OCI-LY7 (cell line): ENCODE data around the gene MUC5B. TPM values are rescaled to one million over a fixed set of nuclear protein-coding genes. Genes with fewer than 3 reads are reported as not detected.

ENCODE experiments used
- BruUV-seq: library from RNA; stranded (reverse); fragments of 400-500 nt; replicated peaks from 2 replicates; lab custom pipeline; 2021; lab: Mats Ljungman, UMichigan
- CTCF ChIA-PET: fragments of 300-600 bp; sonication (Branson Sonifier 250); formaldehyde crosslinking; loops from one replicate; lab custom pipeline; 2022; ENCODE audit warnings: antibody characterized with exemption; ENCODE audit not compliant: unreplicated experiment; lab: Charles Lee
- POLR2A ChIA-PET: fragments of 300-600 bp; sonication (Branson Sonifier 250); formaldehyde crosslinking; loops from one replicate; lab custom pipeline; 2022; ENCODE audit warnings: antibody characterized with exemption; lab: Charles Lee
- DNase-seq: peaks from one replicate; pipeline ENCODE4 v3.0.0-alpha.2; 2015; ENCODE audit warnings: low spot score
- H2AFZ ChIP-seq: fragments of 200-600 bp; sonication (generic), shearing (Covaris generic); 2 replicates; pipeline ENCODE4 v1.6.1; 2014; ENCODE audit warnings: mild to moderate bottlenecking, antibody characterized with exemption, low read length, moderate library complexity
- H3K27ac ChIP-seq: fragments of 200-600 bp; sonication (generic); 2 replicates; pipeline ENCODE4 v1.5.1; 2014; ENCODE audit warnings: mixed run types, low read depth, mild to moderate bottlenecking, moderate library complexity, low read length, inconsistent platforms; ENCODE audit not compliant: poor library complexity, severe bottlenecking
- H3K36me3 ChIP-seq: fragments of 200-600 bp; sonication (generic); 2 replicates; pipeline ENCODE4 v1.6.1; 2014; ENCODE audit warnings: mild to moderate bottlenecking, antibody characterized with exemption, low read length, moderate library complexity, mixed read lengths; ENCODE audit not compliant: insufficient read depth
- H3K4me1 ChIP-seq: fragments of 200-600 bp; sonication (generic); 2 replicates; pipeline ENCODE4 v1.5.1; 2014; ENCODE audit warnings: mild to moderate bottlenecking, low read length; ENCODE audit not compliant: insufficient read depth, poor library complexity, severe bottlenecking
- H3K4me2 ChIP-seq: fragments of 200-600 bp; sonication (generic); 2 replicates; pipeline ENCODE4 v1.6.1; 2014; ENCODE audit warnings: mild to moderate bottlenecking, low read length
- H3K4me3 ChIP-seq: fragments of 200-600 bp; sonication (generic); 2 replicates; pipeline ENCODE4 v1.5.1; 2014; ENCODE audit warnings: mild to moderate bottlenecking, low read depth, low read length; ENCODE audit not compliant: poor library complexity, severe bottlenecking
- H3K79me2 ChIP-seq: fragments of 200-600 bp; sonication (generic); 2 replicates; pipeline ENCODE4 v1.6.1; 2016; ENCODE audit warnings: low read depth, mild to moderate bottlenecking, low read length, moderate library complexity, mixed read lengths; ENCODE audit not compliant: insufficient read depth
- H3K9me2 ChIP-seq: fragments of 200-600 bp; sonication (generic); 2 replicates; pipeline ENCODE4 v1.6.1; 2016; ENCODE audit warnings: mild to moderate bottlenecking, low read length, mixed read lengths; ENCODE audit not compliant: insufficient read depth
- H3K9me3 ChIP-seq: fragments of 200-600 bp; sonication (generic); 2 replicates; pipeline ENCODE4 v1.6.1; 2014; ENCODE audit warnings: mild to moderate bottlenecking, mixed run types, low read length, mixed read lengths
- H4K20me1 ChIP-seq: fragments of 200-600 bp; sonication (generic); 2 replicates; pipeline ENCODE4 v1.6.1; 2014; ENCODE audit warnings: mild to moderate bottlenecking, antibody characterized with exemption, low read length, moderate library complexity, mixed read lengths; ENCODE audit not compliant: insufficient read depth
- EZH2phosphoT487 ChIP-seq: fragments of 200-600 bp; sonication (generic); IDR thresholded peaks from 2 replicates; pipeline ENCODE4 v1.6.1; 2018; ENCODE audit warnings: low read depth, borderline replicate concordance, mild to moderate bottlenecking, mixed run types, antibody characterized with exemption, low read length, moderate library complexity, mixed read lengths
- intact Hi-C: fragments of 100-400 bp; cut with micrococcal nuclease; formaldehyde crosslinking; loops from one replicate; pipeline ENCODE4 v1.10.0; 2022; ENCODE audit not compliant: unreplicated experiment
- total RNA-seq, 2 experiments: library from RNA; depleted of rRNA in 1 of 2; stranded (reverse); fragments of >200 nt in 1 of 2; shearing (Covaris generic) in 1 of 2; gene quantifications; 2 replicates each; pipeline ENCODE4 v1.2.3, GENCODE V29; 2014 to 2022
- TF ChIP-seq, protein P1 (sequence below): fragments of 200-600 bp; sonication (generic); conservative IDR thresholded peaks from 2 replicates; pipeline ENCODE4 v1.5.1; 2014; ENCODE audit warnings: mild to moderate bottlenecking, antibody characterized with exemption, low read length, moderate library complexity, mixed read lengths

The MUC5B gene
- total RNA-seq, 2 experiments from 2014 or later: under 0.01 TPM; not detected in 1

DNA sequence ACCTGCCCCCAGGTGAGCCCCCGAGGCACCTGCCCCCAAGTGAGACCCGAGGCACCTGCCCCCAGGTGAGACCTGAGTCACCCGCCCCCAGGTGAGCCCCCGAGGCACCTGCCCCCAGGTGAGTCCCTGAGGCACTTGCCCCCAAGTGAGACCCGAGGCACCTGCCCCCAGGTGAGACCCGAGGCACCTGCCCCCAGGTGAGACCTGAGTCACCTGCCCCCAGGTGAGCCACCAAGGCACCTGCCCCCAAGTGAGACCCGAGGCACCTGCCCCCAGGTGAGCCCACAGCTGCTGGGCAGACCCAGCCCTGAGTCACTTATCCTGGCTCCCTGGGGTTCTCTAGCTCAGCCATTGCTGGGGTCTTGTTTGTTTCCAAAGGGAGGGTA, 36.2 kb downstream of the MUC5B start:
- intact Hi-C loops: no loop called here
- H3K9me3 ChIP-seq: no peaks in the 10 kb centered on the region
- CTCF ChIA-PET: no interaction called here
- H4K20me1 ChIP-seq: no peaks in the 10 kb centered on the region
- no peak overlapping the region for H2AFZ ChIP-seq
- no peaks in the 10 kb centered on the region for H3K9me2 ChIP-seq
- POLR2A ChIA-PET: no interaction called here
- H3K4me1 ChIP-seq: peaks cover 11% of the 10 kb centered on the region
- H3K4me2 ChIP-seq: no peak overlapping the region
- H3K36me3 ChIP-seq: no peaks in the 10 kb centered on the region
- no peak for DNase-seq
- no TSS peak for BruUV-seq
- no peak overlapping the region for H3K27ac ChIP-seq
- no peaks in the 10 kb centered on the region for H3K79me2 ChIP-seq
- TF ChIP-seq, protein P1, sequence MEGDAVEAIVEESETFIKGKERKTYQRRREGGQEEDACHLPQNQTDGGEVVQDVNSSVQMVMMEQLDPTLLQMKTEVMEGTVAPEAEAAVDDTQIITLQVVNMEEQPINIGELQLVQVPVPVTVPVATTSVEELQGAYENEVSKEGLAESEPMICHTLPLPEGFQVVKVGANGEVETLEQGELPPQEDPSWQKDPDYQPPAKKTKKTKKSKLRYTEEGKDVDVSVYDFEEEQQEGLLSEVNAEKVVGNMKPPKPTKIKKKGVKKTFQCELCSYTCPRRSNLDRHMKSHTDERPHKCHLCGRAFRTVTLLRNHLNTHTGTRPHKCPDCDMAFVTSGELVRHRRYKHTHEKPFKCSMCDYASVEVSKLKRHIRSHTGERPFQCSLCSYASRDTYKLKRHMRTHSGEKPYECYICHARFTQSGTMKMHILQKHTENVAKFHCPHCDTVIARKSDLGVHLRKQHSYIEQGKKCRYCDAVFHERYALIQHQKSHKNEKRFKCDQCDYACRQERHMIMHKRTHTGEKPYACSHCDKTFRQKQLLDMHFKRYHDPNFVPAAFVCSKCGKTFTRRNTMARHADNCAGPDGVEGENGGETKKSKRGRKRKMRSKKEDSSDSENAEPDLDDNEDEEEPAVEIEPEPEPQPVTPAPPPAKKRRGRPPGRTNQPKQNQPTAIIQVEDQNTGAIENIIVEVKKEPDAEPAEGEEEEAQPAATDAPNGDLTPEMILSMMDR: no peak
- no peak for TF ChIP-seq EZH2phosphoT487
- no peak overlapping the region for H3K4me3 ChIP-seq

DNA sequence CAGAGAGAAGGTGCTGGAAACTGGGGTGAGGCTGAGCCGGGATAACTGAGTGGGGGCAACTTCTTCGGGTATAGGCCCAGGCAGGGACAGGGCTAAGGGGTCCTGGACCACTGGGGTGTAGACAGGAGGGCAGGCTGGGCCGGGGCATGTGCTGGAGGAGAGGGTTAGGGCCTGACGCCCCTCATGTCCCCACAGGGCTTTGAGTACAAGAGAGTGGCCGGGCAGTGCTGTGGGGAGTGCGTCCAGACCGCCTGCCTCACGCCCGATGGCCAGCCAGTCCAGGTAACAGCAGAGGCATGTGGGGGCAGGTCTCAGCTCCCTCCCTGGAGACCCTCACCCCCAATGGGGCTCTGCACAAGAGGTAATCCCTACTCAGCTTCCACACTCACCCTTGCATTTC, 36.7 kb downstream of the MUC5B start:
- BruUV-seq: no TSS peak
- Histone ChIP-seq H3K27ac (no peak overlapping the region), H3K36me3 (no peaks in the 10 kb centered on the region), H4K20me1 (no peaks in the 10 kb centered on the region), H3K9me2 (no peaks in the 10 kb centered on the region), H3K79me2 (no peaks in the 10 kb centered on the region), H3K4me1 (peaks cover 11% of the 10 kb centered on the region), H2AFZ (no peak overlapping the region), H3K9me3 (peaks cover under 1% of the 10 kb centered on the region; the same call in 1 of the 2 replicates), H3K4me2 (no peak overlapping the region), H3K4me3 (no peak overlapping the region)
- intact Hi-C loops: no loop called here
- TF ChIP-seq, protein P1: no peak
- no peak for TF ChIP-seq EZH2phosphoT487
- no peak for DNase-seq
- ChIA-PET POLR2A (no interaction called here), CTCF (interaction anchor here (0.6 kb wide), 1 partner anchor 1778 kb away, joined by 3 read pairs; no protein-coding TSS in a partner anchor)

DNA sequence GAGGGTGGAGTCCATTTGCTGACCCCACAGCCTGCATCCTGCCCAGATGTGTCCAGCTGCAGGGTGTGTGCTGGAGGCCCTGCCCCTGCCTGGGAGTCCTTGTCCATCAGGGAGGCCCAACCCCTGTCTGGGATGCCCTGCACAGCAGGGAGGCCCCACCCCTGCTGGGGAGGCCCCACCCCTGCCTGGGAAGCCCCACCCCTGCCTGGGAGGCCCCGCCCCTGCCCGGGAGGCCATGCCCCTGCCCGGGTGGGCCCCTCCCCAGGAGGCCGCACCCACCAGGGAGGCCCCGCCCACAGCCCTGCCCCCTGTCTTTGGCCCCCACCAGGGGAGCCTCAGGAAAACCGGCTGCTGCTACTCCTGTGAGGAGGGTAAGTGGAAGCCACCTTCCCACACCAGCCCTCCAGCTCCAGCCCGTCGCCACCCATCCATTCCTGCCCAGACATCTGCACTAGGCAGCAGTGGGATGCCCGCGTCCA, 37.2 kb downstream of the MUC5B start:
- no peak for TF ChIP-seq EZH2phosphoT487
- TF ChIP-seq, protein P1: no peak
- POLR2A ChIA-PET: no interaction called here
- no TSS peak for BruUV-seq
- DNase-seq: peak; percentile 57
- H2AFZ ChIP-seq: no peak overlapping the region
- no peaks in the 10 kb centered on the region for H3K9me2 ChIP-seq
- H3K4me3 ChIP-seq: no peak overlapping the region
- peaks cover 11% of the 10 kb centered on the region for H3K4me1 ChIP-seq
- no peaks in the 10 kb centered on the region for H3K36me3 ChIP-seq
- no peaks in the 10 kb centered on the region for H4K20me1 ChIP-seq
- H3K4me2 ChIP-seq: no peak overlapping the region
- intact Hi-C loops: no loop called here
- peaks cover 6% of the 10 kb centered on the region; the same call in 1 of the 2 replicates for H3K9me3 ChIP-seq
- H3K27ac ChIP-seq: no peak overlapping the region
- no peaks in the 10 kb centered on the region for H3K79me2 ChIP-seq
- CTCF ChIA-PET: interaction anchor here (0.6 kb wide), 1 partner anchor 1777 kb away, joined by 3 read pairs; no protein-coding TSS in a partner anchor
